Mesodermal cell (in vitro differentiated cells): ENCODE measurements around the gene MAP2K5.
A peak's percentile ranks its signal among the peaks of the same experiment; 100 is the strongest.

Source experiments
- H3K27ac ChIP-seq: 2 replicates; pipeline ENCODE4 v1.7.0; 2013; ENCODE audit warnings: mild to moderate bottlenecking, low read depth, low read length, moderate library complexity; ENCODE audit not compliant: severe bottlenecking
- H3K36me3 ChIP-seq: 2 replicates; pipeline ENCODE4 v1.7.1; 2013; ENCODE audit warnings: mild to moderate bottlenecking, low read length, moderate library complexity; ENCODE audit not compliant: control insufficient read depth, insufficient read depth
- H3K4me1 ChIP-seq: one replicate; pipeline ENCODE4 v1.7.1; 2013; ENCODE audit warnings: mild to moderate bottlenecking, low read length; ENCODE audit not compliant: insufficient read depth, control insufficient read depth, poor library complexity, severe bottlenecking
- H3K4me3 ChIP-seq: 2 replicates; pipeline ENCODE4 v1.7.0; 2013; ENCODE audit warnings: low read length, control low read depth, mild to moderate bottlenecking; ENCODE audit not compliant: insufficient read depth, poor library complexity, severe bottlenecking; ENCODE audit errors: extremely low read depth
- H3K9me3 ChIP-seq: 2 replicates; pipeline ENCODE4 v1.7.1; 2013; ENCODE audit warnings: mild to moderate bottlenecking, low read length, moderate library complexity; ENCODE audit not compliant: control insufficient read depth
- WGBS, 2 experiments: methylation state at CpG; one replicate each; pipeline ENCODE4 v1.1.5; 2013; ENCODE audit warnings: missing lambda C conversion rate in 2 of 2; ENCODE audit not compliant: insufficient coverage in 2 of 2; 5-methylcytosine and 5-hydroxymethylcytosine counted together

Gene MAP2K5

DNA sequence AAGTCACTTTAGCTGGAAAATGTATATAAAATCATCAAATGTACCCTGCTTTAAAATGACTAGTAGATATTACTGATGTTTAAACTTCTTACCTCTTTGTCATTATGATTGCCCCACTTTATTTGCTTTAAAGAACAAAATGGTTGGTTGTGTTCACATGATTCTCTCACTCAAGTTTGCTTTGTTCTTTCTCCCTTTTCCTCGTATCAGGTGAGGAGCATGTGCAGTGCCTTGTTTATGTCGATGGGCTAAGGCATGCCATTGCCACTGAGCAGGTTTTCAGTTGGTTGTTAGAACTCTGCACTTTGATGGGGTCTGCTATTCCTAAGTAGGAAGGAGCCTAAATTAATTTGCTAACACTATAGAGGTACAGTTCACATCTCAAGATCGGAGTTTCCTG, 5.3 kb downstream of the MAP2K5 start:
- H3K4me3 ChIP-seq: no peak overlapping the region
- peak overlapping the region; percentile 29 for H3K27ac ChIP-seq
- peaks cover 22% of the 10 kb centered on the region for H3K36me3 ChIP-seq
- WGBS, 2 experiments: 40 to 85% methylated on average over 1 to 2 of the region's 3 CpGs
- no peaks in the 10 kb centered on the region for H3K9me3 ChIP-seq
- H3K4me1 ChIP-seq: peaks cover 4% of the 10 kb centered on the region

DNA sequence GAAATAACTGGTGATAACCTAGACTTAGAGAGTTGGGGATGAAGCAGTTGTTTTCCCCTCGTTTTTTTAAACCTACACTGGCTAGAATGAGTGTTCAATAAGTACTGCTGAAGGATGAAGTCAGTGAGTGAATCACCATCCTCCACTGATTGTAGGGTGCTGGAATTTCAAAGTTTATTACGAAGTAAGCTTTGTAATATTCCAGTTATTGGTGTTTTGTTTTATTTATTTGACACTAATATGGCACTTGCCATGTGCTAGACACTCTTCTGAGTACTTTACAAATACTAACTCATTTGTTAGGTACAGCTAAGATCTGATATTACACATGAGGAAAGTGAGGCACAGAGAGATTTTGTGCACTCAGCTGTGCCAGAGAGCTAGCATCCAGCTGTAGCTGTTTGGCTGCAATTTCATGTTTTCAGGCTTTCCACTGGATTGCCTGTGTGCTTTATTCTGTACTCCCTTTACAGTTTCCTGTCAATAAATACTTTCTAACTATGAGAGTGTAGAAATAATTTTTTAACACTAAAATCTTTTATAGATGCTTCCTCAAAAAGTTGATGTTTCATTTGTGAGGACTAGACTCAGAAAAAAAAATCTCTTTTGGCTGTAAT, 5.8 kb downstream of the MAP2K5 start:
- no peak overlapping the region for H3K4me3 ChIP-seq
- H3K9me3 ChIP-seq: no peaks in the 10 kb centered on the region
- peaks cover 4% of the 10 kb centered on the region for H3K4me1 ChIP-seq
- peaks cover 22% of the 10 kb centered on the region for H3K36me3 ChIP-seq
- 43 to 57% methylated on average over 1 of the region's 2 CpGs for WGBS, 2 experiments
- H3K27ac ChIP-seq: peak overlapping the region; percentile 31

DNA sequence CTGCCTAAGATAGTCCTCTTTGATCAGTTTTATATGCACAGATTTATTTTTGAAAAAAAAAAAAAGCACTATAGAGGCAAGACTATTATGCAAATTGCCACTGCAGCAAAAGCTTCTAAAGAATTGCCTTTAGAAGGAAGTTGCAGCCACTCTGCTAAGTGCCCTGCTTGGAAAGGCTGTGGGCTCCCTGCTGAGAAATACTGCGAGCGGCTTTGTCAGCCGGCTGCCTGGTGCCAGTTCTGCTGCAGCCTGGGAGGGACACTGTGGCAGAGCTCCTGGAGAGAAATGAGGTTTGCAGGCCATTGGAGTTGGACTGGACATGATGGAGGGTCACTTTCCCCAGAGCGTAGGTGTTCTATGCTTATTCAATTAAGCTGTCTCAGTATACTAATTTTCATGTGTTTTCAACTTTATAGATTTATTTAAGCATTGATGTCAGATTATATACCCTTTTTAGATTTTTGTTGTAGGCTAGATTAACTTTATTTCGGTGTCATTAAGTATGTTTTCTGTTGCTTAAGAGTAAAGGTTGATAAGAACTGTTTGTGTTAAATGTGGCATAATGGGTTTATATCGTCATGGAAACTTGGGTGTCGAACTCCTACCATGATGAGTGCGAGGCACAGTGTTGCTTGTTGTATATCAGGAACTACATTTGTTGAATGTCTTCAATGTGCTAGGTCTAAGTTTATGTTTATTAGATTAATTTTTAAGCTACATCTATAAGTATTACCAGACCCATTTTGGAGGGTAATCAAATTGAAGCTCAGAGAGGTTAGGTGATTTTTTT, 6.6 kb downstream of the MAP2K5 start:
- Histone ChIP-seq H3K4me1 (peaks cover 4% of the 10 kb centered on the region), H3K27ac (peak overlapping the region; percentile 31), H3K9me3 (no peaks in the 10 kb centered on the region), H3K36me3 (peaks cover 22% of the 10 kb centered on the region), H3K4me3 (no peak overlapping the region)
- WGBS, 2 experiments: 45 to 67% methylated on average over 4 to 6 of the region's 8 CpGs

DNA sequence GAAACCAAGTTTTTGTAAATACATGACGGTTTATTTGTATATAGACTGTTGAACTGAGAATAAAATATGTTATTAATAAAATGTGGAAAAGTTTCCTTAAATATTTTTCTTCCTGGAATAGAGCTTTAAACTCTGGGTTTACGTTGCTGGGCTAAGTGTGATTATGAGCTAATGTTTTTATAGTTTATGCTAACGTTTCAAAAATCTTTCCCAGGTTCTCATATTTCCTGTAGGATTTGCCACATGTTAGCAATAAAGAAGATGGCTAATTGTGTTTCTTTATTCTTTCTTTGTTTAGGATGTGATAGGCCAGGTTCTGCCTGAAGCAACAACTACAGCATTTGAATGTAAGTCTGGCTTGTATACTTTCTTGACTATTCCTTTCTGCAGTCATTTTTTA, 7.2 kb downstream of the MAP2K5 start:
- Histone ChIP-seq H3K4me1 (peaks cover 4% of the 10 kb centered on the region), H3K27ac (no peak overlapping the region), H3K4me3 (no peak overlapping the region), H3K9me3 (no peaks in the 10 kb centered on the region), H3K36me3 (peaks cover 22% of the 10 kb centered on the region)
- WGBS, 2 experiments: 80% methylated on average over 1 of the region's 3 CpGs; no CpG with 5 or more reads in 1 of the 2 experiments

DNA sequence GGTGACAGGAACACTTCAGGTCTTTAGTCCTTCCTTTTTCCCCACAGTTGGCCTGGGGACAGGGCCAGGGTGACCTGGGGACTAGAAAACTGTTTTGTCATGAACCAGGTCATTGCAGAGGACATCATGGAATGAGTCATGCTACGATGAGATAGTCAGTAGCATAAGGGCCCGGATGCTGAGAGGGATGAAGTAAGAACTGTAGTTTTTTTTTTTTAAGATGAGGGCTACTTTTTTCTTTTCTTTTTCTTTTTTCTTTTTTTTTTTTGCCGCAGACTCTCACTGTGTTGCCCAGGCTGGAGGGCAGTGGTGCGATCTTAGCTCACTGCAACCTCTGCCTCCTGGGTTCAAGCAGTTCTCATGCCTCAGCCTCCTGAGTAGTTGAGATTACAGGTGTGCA, 8.0 kb downstream of the MAP2K5 start:
- Histone ChIP-seq H3K27ac (no peak overlapping the region), H3K9me3 (no peaks in the 10 kb centered on the region), H3K36me3 (peaks cover 22% of the 10 kb centered on the region), H3K4me1 (peaks cover 4% of the 10 kb centered on the region), H3K4me3 (no peak overlapping the region)
- 75 to 83% methylated on average over 2 of the region's 4 CpGs for WGBS, 2 experiments

DNA sequence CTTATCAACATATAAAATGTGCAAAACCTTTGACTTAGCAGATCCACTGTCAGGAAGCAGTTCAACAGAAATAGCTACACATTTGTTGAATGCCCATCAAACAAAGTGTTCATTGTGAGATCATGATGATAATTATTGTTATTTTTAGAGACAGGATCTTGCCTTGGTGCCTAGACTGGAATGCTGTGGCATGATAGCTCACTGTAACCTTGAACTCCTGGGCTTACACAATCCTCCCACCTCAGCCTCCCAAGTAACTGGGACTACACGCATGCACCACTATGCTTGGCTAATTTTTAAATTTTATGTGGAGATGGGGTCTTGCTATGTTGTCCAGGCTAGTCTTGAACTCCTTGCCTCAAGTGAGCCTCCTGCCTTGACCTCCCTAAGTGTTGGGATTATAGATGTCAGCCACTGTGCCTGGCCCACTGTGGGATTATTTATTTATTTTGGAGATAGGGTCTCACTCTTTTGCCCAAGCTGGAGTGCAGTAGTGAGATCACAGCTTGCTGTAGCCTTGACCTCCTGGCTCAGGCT, 8.8 kb downstream of the MAP2K5 start:
- Histone ChIP-seq H3K9me3 (no peaks in the 10 kb centered on the region), H3K4me1 (peaks cover 4% of the 10 kb centered on the region), H3K27ac (no peak overlapping the region), H3K36me3 (peaks cover 16% of the 10 kb centered on the region), H3K4me3 (no peak overlapping the region)
- no CpG with 5 or more reads among the region's 1 CpG for WGBS, 2 experiments

DNA sequence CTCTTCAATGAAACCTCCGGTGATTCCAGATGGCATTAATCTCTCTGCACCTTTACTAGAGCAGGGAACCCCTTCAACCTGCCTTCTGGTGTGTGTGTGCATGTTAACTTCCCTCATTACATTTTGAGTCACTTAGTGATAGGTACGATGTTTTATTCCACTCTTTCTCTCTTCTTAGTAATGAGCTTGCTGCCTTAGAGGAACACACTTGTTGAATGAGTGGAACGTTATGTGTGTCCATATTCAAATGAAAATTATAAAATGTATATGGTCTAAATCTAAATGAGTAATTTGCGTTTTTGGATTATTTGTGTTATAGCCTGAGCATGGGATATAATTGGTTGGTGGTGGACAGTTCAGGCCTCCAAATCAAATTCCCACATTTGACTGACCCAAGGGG, 12.1 kb downstream of the MAP2K5 start:
- 80 to 88% methylated on average over 1 to 2 of the region's 4 CpGs for WGBS, 2 experiments
- Histone ChIP-seq H3K4me1 (no peaks in the 10 kb centered on the region), H3K4me3 (no peak overlapping the region), H3K36me3 (peaks cover 15% of the 10 kb centered on the region), H3K27ac (no peak overlapping the region), H3K9me3 (peaks cover 9% of the 10 kb centered on the region)

DNA sequence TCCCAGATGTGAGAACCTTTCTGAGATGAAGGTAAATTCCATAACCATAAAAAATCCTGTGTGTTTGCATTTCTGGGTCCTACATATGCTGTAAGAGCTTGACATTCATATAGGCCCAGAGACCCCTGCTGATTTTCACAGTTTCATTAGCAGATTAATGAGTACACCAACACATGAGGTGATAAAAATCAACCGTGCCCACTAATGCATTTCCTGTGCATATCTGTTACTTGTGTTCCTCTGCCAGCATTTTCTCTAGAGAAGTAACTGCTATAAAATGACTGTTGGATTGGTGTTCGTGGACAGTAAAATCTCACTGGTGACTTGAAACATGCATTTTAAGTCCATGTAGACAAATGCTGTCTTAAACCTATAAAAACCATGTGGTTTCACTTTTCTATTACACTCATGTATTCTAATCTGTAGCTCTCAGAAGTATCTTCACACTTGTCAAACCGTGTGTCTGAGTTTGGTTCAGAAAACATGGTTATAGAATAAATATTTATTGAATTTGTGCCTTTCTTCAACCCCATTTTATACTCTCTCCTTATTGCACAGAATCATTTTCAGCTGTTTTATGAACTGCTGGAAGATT, 14.6 kb downstream of the MAP2K5 start:
- no peaks in the 10 kb centered on the region for H3K4me1 ChIP-seq
- peaks cover 8% of the 10 kb centered on the region for H3K36me3 ChIP-seq
- H3K9me3 ChIP-seq: peaks cover 9% of the 10 kb centered on the region
- WGBS, 2 experiments: 86 to 100% methylated on average over 1 to 2 of the region's 3 CpGs
- H3K27ac ChIP-seq: no peak overlapping the region
- no peak overlapping the region for H3K4me3 ChIP-seq

DNA sequence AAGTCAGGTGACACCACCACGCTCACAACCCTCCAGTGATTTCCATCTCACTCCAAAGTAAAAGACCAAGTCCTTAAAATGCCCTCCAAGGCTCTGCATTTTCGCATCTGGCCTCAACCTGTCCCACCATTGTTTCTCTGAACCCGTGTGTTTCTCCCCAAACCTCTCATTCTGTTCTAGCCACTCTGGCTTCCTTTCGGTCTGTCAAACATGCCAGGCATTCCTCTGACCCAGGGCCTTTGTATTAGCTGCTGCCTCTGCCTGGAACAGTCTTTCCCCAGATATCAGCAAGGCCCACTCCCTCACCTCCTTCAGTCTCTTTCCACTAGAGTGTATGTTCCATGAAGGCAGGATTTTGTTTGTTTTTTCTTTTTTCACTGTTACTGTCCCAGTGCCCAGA, 16.0 kb downstream of the MAP2K5 start:
- Histone ChIP-seq H3K27ac (no peak overlapping the region), H3K36me3 (peaks cover 8% of the 10 kb centered on the region), H3K9me3 (peaks cover 9% of the 10 kb centered on the region), H3K4me3 (no peak overlapping the region), H3K4me1 (no peaks in the 10 kb centered on the region)
- WGBS, 2 experiments: 77 to 80% methylated on average over 4 of the region's 4 CpGs

- no peak overlapping the region for H3K4me3 ChIP-seq
- H3K27ac ChIP-seq: no peak overlapping the region
- peaks cover 8% of the 10 kb centered on the region for H3K36me3 ChIP-seq
- peaks cover 9% of the 10 kb centered on the region for H3K9me3 ChIP-seq
- WGBS, 2 experiments: no CpG with 5 or more reads among the region's 1 CpG
- H3K4me1 ChIP-seq: no peaks in the 10 kb centered on the region
Measured at GRCh38 chr15:67559158-67559557, 16.7 kb downstream of the MAP2K5 start.
